GM19452 (cell line): ENCODE measurements around the gene PSMD3.
"Not testable (repeated sequence)": the region's sequence is repeated elsewhere in the genome, so short reads cannot be mapped to it uniquely, and the experiment has no call there.

Experiments
- ATAC-seq: cut with Tn5 transposase; IDR thresholded peaks from one replicate; pipeline ENCODE4 v1.9.1; 2021; ENCODE audit not compliant: unreplicated experiment

The PSMD3 gene

GRCh38 chr17:39980351-39981206, at the start of gene PSMD3:
TSS of gene PSMD3 (plus strand) at chr17:39980807. CDS start at chr17:39980971, 164 bp downstream.
- peak; percentile 93 for ATAC-seq

- ATAC-seq = no peak
Measured at GRCh38 chr17:39933912-39934311, 46.7 kb upstream of the PSMD3 start.

- no peak for ATAC-seq
Measured at GRCh38 chr17:39934324-39934723, 46.3 kb upstream of the PSMD3 start.

GRCh38 chr17:39935909-39936308, 44.7 kb upstream of the PSMD3 start:
- no peak for ATAC-seq

GRCh38 chr17:39937447-39937846, 43.2 kb upstream of the PSMD3 start:
- ATAC-seq = no peak

GRCh38 chr17:39938140-39938869, 42.3 kb upstream of the PSMD3 start:
- ATAC-seq = no peak

GRCh38 chr17:39939106-39939505, 41.5 kb upstream of the PSMD3 start:
- no peak for ATAC-seq

GRCh38 chr17:39939588-39940419, 40.8 kb upstream of the PSMD3 start:
- ATAC-seq = no peak

- no peak for ATAC-seq
Measured at GRCh38 chr17:39943702-39944392, 36.8 kb upstream of the PSMD3 start.

GRCh38 chr17:39944393-39944711, 36.3 kb upstream of the PSMD3 start:
- no peak for ATAC-seq

GRCh38 chr17:39946551-39947330, 33.9 kb upstream of the PSMD3 start:
- no peak for ATAC-seq

- ATAC-seq = not testable (repeated sequence)
Measured at GRCh38 chr17:39948489-39948828, 32.1 kb upstream of the PSMD3 start.

- no peak for ATAC-seq
Measured at GRCh38 chr17:39949028-39949427, 31.6 kb upstream of the PSMD3 start.

- no peak for ATAC-seq
Measured at GRCh38 chr17:39950871-39951348, 29.7 kb upstream of the PSMD3 start.

GRCh38 chr17:39951924-39952679, 28.5 kb upstream of the PSMD3 start:
- ATAC-seq = peak; percentile 21

- peak; percentile 78 for ATAC-seq
Measured at GRCh38 chr17:39952680-39953470, 27.7 kb upstream of the PSMD3 start.

- no peak for ATAC-seq
Measured at GRCh38 chr17:39953471-39953888, 27.1 kb upstream of the PSMD3 start.

- ATAC-seq = no peak
Measured at GRCh38 chr17:39954876-39955275, 25.7 kb upstream of the PSMD3 start.
